Progenitor cell of endocrine pancreas (in vitro differentiated cells): Measurements from ENCODE around the gene HS3ST4. TPM values are rescaled to one million over a fixed set of nuclear protein-coding genes. Genes with fewer than 3 reads are reported as not detected.

ENCODE experiments used
- DNase-seq: peaks from one replicate; pipeline ENCODE4 v3.0.0; 2021; ENCODE audit warnings: low spot score; ENCODE audit not compliant: unreplicated experiment
- H3K27ac Mint-ChIP-seq: 2 replicates; pipeline ENCODE4 v1.8.0; 2021; ENCODE audit warnings: mild to moderate bottlenecking, moderate library complexity, mixed read lengths
- H3K27me3 Mint-ChIP-seq: 2 replicates; pipeline ENCODE4 v1.8.0; 2021; ENCODE audit warnings: mixed read lengths
- H3K36me3 Mint-ChIP-seq: 2 replicates; pipeline ENCODE4 v1.8.0; 2022; ENCODE audit warnings: mixed read lengths; ENCODE audit not compliant: insufficient read depth
- H3K4me1 Mint-ChIP-seq: 2 replicates; pipeline ENCODE4 v1.8.0; 2021; ENCODE audit warnings: low read depth, mixed read lengths
- H3K4me3 Mint-ChIP-seq: 2 replicates; pipeline ENCODE4 v1.8.0; 2021; ENCODE audit warnings: low read depth, mild to moderate bottlenecking, moderate library complexity, mixed read lengths
- H3K9me3 Mint-ChIP-seq: 2 replicates; pipeline ENCODE4 v1.8.0; 2021; ENCODE audit warnings: low read depth, mixed read lengths
- CTCF ChIP-seq: fragments of 200-600 bp; sonication (generic); IDR thresholded peaks from one replicate; pipeline ENCODE4 v1.5.0; 2021; ENCODE audit warnings: antibody characterized with exemption, mild to moderate bottlenecking; ENCODE audit not compliant: unreplicated experiment
- total RNA-seq: library from RNA; stranded (reverse); gene quantifications from 2 replicates; pipeline ENCODE4 v1.2.1, GENCODE V29; 2021

Gene HS3ST4
- total RNA-seq, 1 donor from 2014 or later, result 0.67 TPM

- H3K9me3 Mint-ChIP-seq, result no peaks in the 10 kb centered on the region
These were observed 22.2 kb downstream of the HS3ST4 start for GRCh38 chr16:25713785-25714570.

GRCh38 chr16:25716186-25716585 lies 24.4 kb downstream of the HS3ST4 start:
- H3K36me3 Mint-ChIP-seq, result no peaks in the 10 kb centered on the region
- H3K4me3 Mint-ChIP-seq, result no peak overlapping the region
- peaks cover 5% of the 10 kb centered on the region for H3K27me3 Mint-ChIP-seq
- no peaks in the 10 kb centered on the region for H3K4me1 Mint-ChIP-seq
- no peak overlapping the region for H3K27ac Mint-ChIP-seq
- H3K9me3 Mint-ChIP-seq, result no peaks in the 10 kb centered on the region
- TF ChIP-seq CTCF, result no peak
- no peak for DNase-seq

More at GRCh38 chr16:25713785-25714570, 22.2 kb downstream of the HS3ST4 start:
- no peak for DNase-seq
- no peak overlapping the region for H3K4me3 Mint-ChIP-seq
- no peak for TF ChIP-seq CTCF
- H3K4me1 Mint-ChIP-seq, result no peaks in the 10 kb centered on the region
- H3K36me3 Mint-ChIP-seq, result no peaks in the 10 kb centered on the region
- H3K27ac Mint-ChIP-seq, result no peak overlapping the region
- peaks cover 11% of the 10 kb centered on the region for H3K27me3 Mint-ChIP-seq

GRCh38 chr16:25721439-25721838 lies 29.7 kb downstream of the HS3ST4 start:
- TF ChIP-seq CTCF, result no peak
- H3K9me3 Mint-ChIP-seq, result no peaks in the 10 kb centered on the region
- no peak overlapping the region for H3K27ac Mint-ChIP-seq
- DNase-seq, result no peak
- no peaks in the 10 kb centered on the region for H3K27me3 Mint-ChIP-seq
- H3K36me3 Mint-ChIP-seq, result no peaks in the 10 kb centered on the region
- H3K4me3 Mint-ChIP-seq, result no peak overlapping the region
- H3K4me1 Mint-ChIP-seq, result no peaks in the 10 kb centered on the region

GRCh38 chr16:25726430-25727098 lies 34.8 kb downstream of the HS3ST4 start:
- no peak overlapping the region for H3K27ac Mint-ChIP-seq
- TF ChIP-seq CTCF, result no peak

GRCh38 chr16:25729188-25729915 lies 37.6 kb downstream of the HS3ST4 start:
- H3K4me3 Mint-ChIP-seq, result no peak overlapping the region
- no peaks in the 10 kb centered on the region for H3K4me1 Mint-ChIP-seq
- H3K9me3 Mint-ChIP-seq, result no peaks in the 10 kb centered on the region
- DNase-seq, result no peak
- H3K27ac Mint-ChIP-seq, result no peak overlapping the region
- no peaks in the 10 kb centered on the region for H3K36me3 Mint-ChIP-seq
- TF ChIP-seq CTCF, result no peak
- peaks cover 13% of the 10 kb centered on the region for H3K27me3 Mint-ChIP-seq

More at GRCh38 chr16:25726430-25727098, 34.8 kb downstream of the HS3ST4 start:
- Mint-ChIP-seq H3K27me3 (peaks cover 13% of the 10 kb centered on the region), H3K4me3 (no peak overlapping the region), H3K4me1 (no peaks in the 10 kb centered on the region), H3K9me3 (no peaks in the 10 kb centered on the region), H3K36me3 (no peaks in the 10 kb centered on the region)
- DNase-seq, result no peak
